Measurements from ENCODE around the gene ARPP19.
"Not testable (repeated sequence)": the region's sequence is repeated elsewhere in the genome, so short reads cannot be mapped to it uniquely, and the experiment has no call there.

ARPP19 gene

GRCh38 chr15:52568601-52569585 lies at the start of gene ARPP19:
TSS of gene ARPP19 (minus strand) at chr15:52569030. CDS start at chr15:52568892, 138 bp downstream.
- peak; percentile 13 for FAIRE-seq

- FAIRE-seq: no peak
Observed at GRCh38 chr15:52617026-52617425, 48.2 kb upstream of the ARPP19 start.

- no peak for FAIRE-seq
Observed at GRCh38 chr15:52615302-52615701, 46.5 kb upstream of the ARPP19 start.

GRCh38 chr15:52609593-52609992 lies 40.8 kb upstream of the ARPP19 start:
- no peak for FAIRE-seq

GRCh38 chr15:52584414-52584813 lies 15.6 kb upstream of the ARPP19 start:
- FAIRE-seq: no peak

GRCh38 chr15:52579852-52580251 lies 11.0 kb upstream of the ARPP19 start:
- no peak for FAIRE-seq

- FAIRE-seq: no peak
Observed at GRCh38 chr15:52576692-52577091, 7.9 kb upstream of the ARPP19 start.

- not testable (repeated sequence) for FAIRE-seq
Observed at GRCh38 chr15:52575573-52575972, 6.7 kb upstream of the ARPP19 start.

GRCh38 chr15:52575072-52575471 lies 6.2 kb upstream of the ARPP19 start:
- FAIRE-seq: no peak

- FAIRE-seq: not testable (repeated sequence)
Observed at GRCh38 chr15:52574623-52575022, 5.8 kb upstream of the ARPP19 start.

- no peak for FAIRE-seq
Observed at GRCh38 chr15:52567871-52568600, 794 bp downstream of the ARPP19 start.

- no peak for FAIRE-seq
Observed at GRCh38 chr15:52566889-52567288, 1.9 kb downstream of the ARPP19 start.

- not testable (repeated sequence) for FAIRE-seq
Observed at GRCh38 chr15:52565417-52566358, 3.1 kb downstream of the ARPP19 start.

GRCh38 chr15:52563501-52564060 lies 5.2 kb downstream of the ARPP19 start:
- no peak for FAIRE-seq

GRCh38 chr15:52559575-52559974 lies 9.3 kb downstream of the ARPP19 start:
- no peak for FAIRE-seq

- FAIRE-seq: no peak
Observed at GRCh38 chr15:52559022-52559421, 9.8 kb downstream of the ARPP19 start.

- no peak for FAIRE-seq
Observed at GRCh38 chr15:52558196-52558595, 10.6 kb downstream of the ARPP19 start.

GRCh38 chr15:52557274-52557641 lies 11.6 kb downstream of the ARPP19 start:
- no peak for FAIRE-seq

- FAIRE-seq: no peak
Observed at GRCh38 chr15:52556524-52557273, 12.1 kb downstream of the ARPP19 start.

- FAIRE-seq: no peak
Observed at GRCh38 chr15:52552303-52552702, 16.5 kb downstream of the ARPP19 start.

- no peak for FAIRE-seq
Observed at GRCh38 chr15:52551762-52552161, 17.1 kb downstream of the ARPP19 start.

GRCh38 chr15:52551186-52551585 lies 17.6 kb downstream of the ARPP19 start:
- FAIRE-seq: not testable (repeated sequence)

Data from TTC549 (cell line).